ENCODE data around the gene VSIG8.
A peak's percentile ranks its signal among the peaks of the same experiment; 100 is the strongest.

The VSIG8 gene

GRCh38 chr1:159828581-159829272 lies 33.7 kb downstream of the VSIG8 start:
- no peak for DNase-seq

- no peak for DNase-seq
Measured at GRCh38 chr1:159828176-159828575, 34.3 kb downstream of the VSIG8 start.

GRCh38 chr1:159827549-159827948 lies 34.9 kb downstream of the VSIG8 start:
- no peak for DNase-seq

GRCh38 chr1:159827102-159827490 lies 35.4 kb downstream of the VSIG8 start:
- no peak for DNase-seq

- peak; percentile 81 for DNase-seq
Measured at GRCh38 chr1:159826441-159827101, 35.9 kb downstream of the VSIG8 start, which contains the start of gene SLAMF8. Gene SLAMF8 (plus strand): TSS chr1:159826873. CDS start chr1:159826899, 26 bp downstream.

- DNase-seq = no peak
Measured at GRCh38 chr1:159825564-159825963, 36.9 kb downstream of the VSIG8 start.

- DNase-seq = no peak
Measured at GRCh38 chr1:159823406-159823805, 39.1 kb downstream of the VSIG8 start.

GRCh38 chr1:159821171-159821867 lies 41.1 kb downstream of the VSIG8 start:
- DNase-seq = peak; percentile 68

GRCh38 chr1:159817276-159818041 lies 45.0 kb downstream of the VSIG8 start:
- no peak for DNase-seq

GRCh38 chr1:159815926-159816325 lies 46.5 kb downstream of the VSIG8 start:
- no peak for DNase-seq

GRCh38 chr1:159804924-159805323 lies 57.5 kb downstream of the VSIG8 start:
- no peak for DNase-seq

Measured in activated CD8-positive, alpha-beta memory T cell treated with anti-CD3 and anti-CD28 coated beads for 24 hours (primary cell).